Ectodermal cell (in vitro differentiated cells): ENCODE data around the gene SIVA1.

Experiments
- H3K27ac ChIP-seq: 2 replicates; pipeline ENCODE4 v1.7.0; 2013; ENCODE audit warnings: mild to moderate bottlenecking, low read depth, low read length; ENCODE audit not compliant: insufficient read depth, poor library complexity, severe bottlenecking
- H3K27me3 ChIP-seq: 2 replicates; pipeline ENCODE4 v1.7.0; 2013; ENCODE audit warnings: mild to moderate bottlenecking, low read length; ENCODE audit not compliant: insufficient read depth, control insufficient read depth, poor library complexity, severe bottlenecking
- H3K36me3 ChIP-seq: one replicate; pipeline ENCODE4 v1.7.0; 2013; ENCODE audit warnings: low read length; ENCODE audit not compliant: control insufficient read depth, insufficient read depth
- H3K4me1 ChIP-seq: one replicate; pipeline ENCODE4 v1.7.0; 2013; ENCODE audit warnings: low read length; ENCODE audit not compliant: control insufficient read depth, insufficient read depth
- H3K4me3 ChIP-seq: 2 replicates; pipeline ENCODE4 v1.7.0; 2013; ENCODE audit warnings: low read depth, low read length, control low read depth; ENCODE audit not compliant: insufficient read depth
- H3K9me3 ChIP-seq: 2 replicates; pipeline ENCODE4 v1.7.0; 2013; ENCODE audit warnings: mild to moderate bottlenecking, low read length, moderate library complexity; ENCODE audit not compliant: control insufficient read depth
- WGBS, 2 experiments: methylation state at CpG; one replicate each; pipeline ENCODE4 v1.1.7; 2013; ENCODE audit warnings: missing lambda C conversion rate in 2 of 2; 5-methylcytosine and 5-hydroxymethylcytosine counted together

SIVA1 gene

GRCh38 chr14:104758981-104759969 is 6.3 kb downstream of the SIVA1 start:
- no peak overlapping the region for H3K27ac ChIP-seq
- H3K36me3 ChIP-seq, result peaks cover 40% of the 10 kb centered on the region
- H3K4me3 ChIP-seq, result no peak overlapping the region
- no peaks in the 10 kb centered on the region for H3K27me3 ChIP-seq
- H3K4me1 ChIP-seq, result peaks cover 2% of the 10 kb centered on the region
- WGBS, 2 experiments, result 92 to 93% methylated on average over 28 to 30 of the region's 30 CpGs
- H3K9me3 ChIP-seq, result no peaks in the 10 kb centered on the region

- no peak overlapping the region for H3K4me3 ChIP-seq
- WGBS, 2 experiments, result 93 to 99% methylated on average over 3 of the region's 3 CpGs
Observed at GRCh38 chr14:104765517-104765916, 12.6 kb downstream of the SIVA1 start.

GRCh38 chr14:104766256-104766862 is 13.4 kb downstream of the SIVA1 start:
- Histone ChIP-seq H3K27ac (no peak overlapping the region), H3K27me3 (no peaks in the 10 kb centered on the region), H3K36me3 (peaks cover 12% of the 10 kb centered on the region), H3K4me3 (no peak overlapping the region), H3K9me3 (no peaks in the 10 kb centered on the region), H3K4me1 (no peaks in the 10 kb centered on the region)
- WGBS, 2 experiments, result 91 to 95% methylated on average over 3 to 4 of the region's 4 CpGs

More at GRCh38 chr14:104765517-104765916, 12.6 kb downstream of the SIVA1 start:
- Histone ChIP-seq H3K27ac (no peak overlapping the region), H3K9me3 (no peaks in the 10 kb centered on the region), H3K36me3 (peaks cover 3% of the 10 kb centered on the region), H3K27me3 (no peaks in the 10 kb centered on the region), H3K4me1 (no peaks in the 10 kb centered on the region)

GRCh38 chr14:104766863-104767633 is 14.1 kb downstream of the SIVA1 start:
- Histone ChIP-seq H3K9me3 (no peaks in the 10 kb centered on the region), H3K36me3 (peaks cover 19% of the 10 kb centered on the region), H3K4me3 (no peak overlapping the region), H3K4me1 (no peaks in the 10 kb centered on the region), H3K27ac (no peak overlapping the region), H3K27me3 (no peaks in the 10 kb centered on the region)
- WGBS, 2 experiments, result 94 to 95% methylated on average over 14 to 15 of the region's 15 CpGs

GRCh38 chr14:104767634-104767918 is 14.6 kb downstream of the SIVA1 start:
- WGBS, 2 experiments, result 89 to 90% methylated on average over 5 of the region's 5 CpGs
- H3K4me3 ChIP-seq, result no peak overlapping the region
- H3K36me3 ChIP-seq, result peaks cover 18% of the 10 kb centered on the region
- no peak overlapping the region for H3K27ac ChIP-seq
- no peaks in the 10 kb centered on the region for H3K4me1 ChIP-seq
- no peaks in the 10 kb centered on the region for H3K27me3 ChIP-seq
- no peaks in the 10 kb centered on the region for H3K9me3 ChIP-seq

GRCh38 chr14:104768437-104769323 is 15.7 kb downstream of the SIVA1 start:
- H3K4me1 ChIP-seq, result no peaks in the 10 kb centered on the region
- no peak overlapping the region for H3K4me3 ChIP-seq
- H3K27ac ChIP-seq, result no peak overlapping the region
- H3K9me3 ChIP-seq, result no peaks in the 10 kb centered on the region
- no peaks in the 10 kb centered on the region for H3K27me3 ChIP-seq
- peaks cover 23% of the 10 kb centered on the region for H3K36me3 ChIP-seq
- 22% methylated on average over 25 of the region's 25 CpGs for WGBS, 2 experiments

GRCh38 chr14:104769324-104770071 is 16.6 kb downstream of the SIVA1 start:
- WGBS, 2 experiments, result 88 to 90% methylated on average over 18 of the region's 18 CpGs
- Histone ChIP-seq H3K4me3 (no peak overlapping the region), H3K36me3 (peaks cover 23% of the 10 kb centered on the region)

GRCh38 chr14:104770072-104770579 is 17.2 kb downstream of the SIVA1 start:
- H3K36me3 ChIP-seq, result peaks cover 23% of the 10 kb centered on the region
- H3K27ac ChIP-seq, result no peak overlapping the region
- WGBS, 2 experiments, result 94 to 95% methylated on average over 24 of the region's 24 CpGs
- H3K9me3 ChIP-seq, result no peaks in the 10 kb centered on the region
- H3K27me3 ChIP-seq, result no peaks in the 10 kb centered on the region
- H3K4me3 ChIP-seq, result no peak overlapping the region
- H3K4me1 ChIP-seq, result no peaks in the 10 kb centered on the region

More at GRCh38 chr14:104769324-104770071, 16.6 kb downstream of the SIVA1 start:
- no peaks in the 10 kb centered on the region for H3K27me3 ChIP-seq
- H3K27ac ChIP-seq, result no peak overlapping the region
- H3K4me1 ChIP-seq, result no peaks in the 10 kb centered on the region
- no peaks in the 10 kb centered on the region for H3K9me3 ChIP-seq

- Histone ChIP-seq H3K27ac (no peak overlapping the region), H3K4me1 (no peaks in the 10 kb centered on the region), H3K4me3 (no peak overlapping the region), H3K27me3 (no peaks in the 10 kb centered on the region), H3K36me3 (peaks cover 23% of the 10 kb centered on the region), H3K9me3 (no peaks in the 10 kb centered on the region)
- WGBS, 2 experiments, result 84 to 87% methylated on average over 5 of the region's 5 CpGs
Observed at GRCh38 chr14:104770851-104771272, 17.9 kb downstream of the SIVA1 start.
